NCI-H82 treated with DMSO at 0.1 percent for 48 hours (cell line): ENCODE results near the gene ZNF587.
A peak's percentile ranks its signal among the peaks of the same experiment; 100 is the strongest.
"Not testable (repeated sequence)": the region's sequence is repeated elsewhere in the genome, so short reads cannot be mapped to it uniquely, and the experiment has no call there.

Source experiments
- DNase-seq: peaks from one replicate; lab custom pipeline; 2025; ENCODE audit not compliant: unreplicated experiment; lab: John Stamatoyannopoulos, UW

ZNF587 gene

GRCh38 chr19:57849666-57850473, at the start of gene ZNF587:
Gene ZNF587 (plus strand): TSS chr19:57849859. CDS start chr19:57850039, 180 bp downstream.
- peak; percentile 72 for DNase-seq

- peak; percentile 92 for DNase-seq
Measured at GRCh38 chr19:57800696-57801095, 49.0 kb upstream of the ZNF587 start.

- DNase-seq = no peak
Measured at GRCh38 chr19:57802269-57802668, 47.4 kb upstream of the ZNF587 start.

- no peak for DNase-seq
Measured at GRCh38 chr19:57803265-57803593, 46.4 kb upstream of the ZNF587 start.

DNA sequence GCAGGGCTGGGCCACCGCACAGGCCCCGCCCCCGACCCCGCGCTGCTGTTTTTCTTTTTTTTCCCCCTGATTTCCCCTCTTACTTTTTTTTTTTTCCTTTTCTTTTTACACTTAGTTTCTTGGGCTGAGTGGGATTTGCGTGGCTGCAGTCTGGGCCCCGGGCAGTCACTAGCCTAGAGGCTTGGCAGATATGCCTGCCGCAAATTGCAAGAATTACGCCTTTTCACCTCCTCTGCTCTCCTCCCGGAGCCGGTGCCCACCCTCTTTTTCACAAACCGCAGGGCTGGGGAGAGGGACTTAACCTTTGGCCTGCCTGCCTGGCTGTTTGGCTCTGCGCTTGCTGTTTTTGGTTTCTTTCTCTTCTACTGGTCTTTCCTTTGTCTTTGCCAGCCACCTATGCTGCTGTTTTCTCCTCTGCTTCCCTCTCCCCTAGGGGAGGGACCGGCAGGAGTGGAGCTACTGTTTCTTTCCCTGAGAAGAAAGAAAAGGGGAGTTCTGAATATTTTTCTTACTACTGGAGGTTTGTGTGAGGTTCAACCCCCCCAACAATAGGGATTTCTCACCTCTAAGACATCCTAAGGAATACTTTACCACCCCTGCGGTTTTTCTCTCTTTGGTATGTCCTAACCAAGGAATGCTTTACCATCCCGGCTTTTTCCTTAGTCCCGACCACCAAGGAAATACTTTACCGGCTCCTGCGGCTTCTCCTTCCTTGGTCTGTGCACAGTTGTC, 45.9 kb upstream of the ZNF587 start:
- no peak for DNase-seq

GRCh38 chr19:57807541-57807940, 42.1 kb upstream of the ZNF587 start:
- no peak for DNase-seq

DNA sequence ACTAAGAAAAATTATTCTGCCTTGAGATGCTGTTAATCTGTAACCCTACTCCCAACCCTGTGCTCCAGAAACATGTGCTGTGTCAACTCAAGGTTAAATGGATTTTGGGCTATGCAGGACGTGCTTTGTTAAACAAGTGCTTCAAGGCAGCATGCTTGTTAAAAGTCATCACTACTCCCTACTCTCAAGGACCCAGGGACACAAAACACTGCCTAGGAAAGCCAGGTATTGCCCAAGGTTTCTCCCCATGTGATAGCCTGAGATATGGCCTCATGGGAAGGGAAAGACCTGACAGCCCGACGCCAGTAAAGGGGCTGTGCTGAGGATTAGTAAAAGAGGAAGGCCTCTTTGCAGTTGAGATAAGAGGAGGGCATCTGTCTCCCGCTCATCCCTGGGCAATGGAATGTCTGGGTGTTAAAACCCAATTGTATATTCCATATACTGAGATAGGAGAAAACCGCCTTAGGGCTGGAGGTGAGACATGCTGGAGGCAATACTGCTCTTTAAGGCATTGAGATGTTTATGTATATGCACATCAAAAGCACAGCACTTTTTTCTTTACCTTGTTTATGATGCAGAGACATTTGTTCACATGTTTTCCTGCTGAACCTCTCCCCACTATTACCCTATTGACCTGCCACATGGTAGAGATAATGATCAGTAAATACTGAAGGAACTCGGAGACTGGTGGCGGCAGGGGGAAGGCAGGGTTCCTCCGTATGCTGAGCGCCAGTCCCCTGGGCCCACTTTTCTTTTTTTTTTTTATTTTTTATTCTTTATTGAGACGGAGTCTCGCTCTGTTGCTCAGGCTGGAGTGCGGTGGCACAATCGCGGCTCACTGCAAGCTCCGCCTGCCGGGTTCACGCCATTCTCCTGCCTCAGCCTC, 39.0 kb upstream of the ZNF587 start:
- DNase-seq = peak; percentile 22

- no peak for DNase-seq
Measured at GRCh38 chr19:57812226-57812625, 37.4 kb upstream of the ZNF587 start.

DNA sequence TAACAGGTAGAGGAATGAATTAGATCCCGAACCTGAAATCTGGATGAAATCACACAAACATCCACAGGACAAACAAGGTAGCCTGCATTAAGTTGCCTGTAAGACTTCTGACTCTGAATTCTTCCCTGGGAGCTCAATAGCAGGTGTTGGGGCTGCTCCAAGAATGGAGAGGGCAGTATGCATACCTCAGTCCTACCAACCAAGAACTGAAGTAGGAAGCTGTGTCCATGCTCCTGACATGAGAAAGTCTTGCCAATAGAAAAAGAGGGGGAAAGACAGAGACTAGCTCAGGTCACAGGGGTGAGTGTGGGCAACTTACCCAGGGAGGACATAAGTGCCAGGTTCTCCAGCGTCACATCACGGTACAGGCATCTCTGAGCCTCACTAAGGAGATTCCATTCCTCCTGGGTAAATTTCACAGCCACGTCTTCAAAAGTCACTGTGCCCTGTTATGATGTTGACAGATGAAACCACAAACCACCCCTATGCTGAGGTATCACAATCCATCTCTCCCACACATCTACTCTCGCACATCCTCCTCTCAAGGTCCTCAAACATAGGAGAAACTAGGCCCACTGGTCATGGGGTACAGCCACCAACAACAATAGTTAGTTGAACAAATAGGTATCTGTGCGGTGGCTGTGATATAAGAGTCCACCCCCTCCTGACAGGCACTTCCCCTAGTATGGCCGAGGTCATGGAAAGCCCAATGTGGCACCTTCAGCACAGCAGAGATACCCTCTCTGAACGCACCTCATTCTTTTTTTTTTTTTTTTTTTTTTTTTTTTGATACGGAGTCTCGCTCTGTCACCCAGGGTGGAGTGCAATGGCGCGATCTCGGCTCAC, 36.5 kb upstream of the ZNF587 start:
- DNase-seq = not testable (repeated sequence)

DNA sequence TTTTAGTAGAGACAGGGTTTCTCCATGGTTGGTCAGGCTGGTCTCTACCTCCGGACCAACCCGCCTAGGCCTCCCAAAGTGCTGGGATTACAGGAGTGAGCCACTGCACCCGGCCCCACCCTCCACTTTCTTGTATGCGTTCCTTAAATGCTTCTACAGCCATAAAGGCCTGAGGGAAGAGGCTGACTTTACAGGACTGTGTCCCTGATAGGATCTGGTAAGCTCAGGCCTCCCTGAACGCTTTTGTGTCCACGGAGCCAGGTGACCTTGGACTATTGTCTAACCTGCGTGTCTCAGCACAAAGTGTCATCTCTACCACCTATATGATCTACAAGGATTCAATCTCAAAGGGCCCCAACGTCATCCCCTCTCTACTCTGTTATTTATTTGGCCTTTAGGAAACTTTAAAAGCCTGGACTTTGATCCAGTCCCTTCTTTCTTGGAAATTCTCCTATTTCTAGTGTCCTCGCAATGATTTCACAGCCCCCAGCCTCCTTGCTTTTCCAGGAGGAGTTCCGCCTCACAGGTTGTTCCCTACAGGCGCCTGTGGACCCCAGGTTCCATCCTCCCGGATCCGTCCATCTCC, 35.6 kb upstream of the ZNF587 start:
- no peak for DNase-seq

DNA sequence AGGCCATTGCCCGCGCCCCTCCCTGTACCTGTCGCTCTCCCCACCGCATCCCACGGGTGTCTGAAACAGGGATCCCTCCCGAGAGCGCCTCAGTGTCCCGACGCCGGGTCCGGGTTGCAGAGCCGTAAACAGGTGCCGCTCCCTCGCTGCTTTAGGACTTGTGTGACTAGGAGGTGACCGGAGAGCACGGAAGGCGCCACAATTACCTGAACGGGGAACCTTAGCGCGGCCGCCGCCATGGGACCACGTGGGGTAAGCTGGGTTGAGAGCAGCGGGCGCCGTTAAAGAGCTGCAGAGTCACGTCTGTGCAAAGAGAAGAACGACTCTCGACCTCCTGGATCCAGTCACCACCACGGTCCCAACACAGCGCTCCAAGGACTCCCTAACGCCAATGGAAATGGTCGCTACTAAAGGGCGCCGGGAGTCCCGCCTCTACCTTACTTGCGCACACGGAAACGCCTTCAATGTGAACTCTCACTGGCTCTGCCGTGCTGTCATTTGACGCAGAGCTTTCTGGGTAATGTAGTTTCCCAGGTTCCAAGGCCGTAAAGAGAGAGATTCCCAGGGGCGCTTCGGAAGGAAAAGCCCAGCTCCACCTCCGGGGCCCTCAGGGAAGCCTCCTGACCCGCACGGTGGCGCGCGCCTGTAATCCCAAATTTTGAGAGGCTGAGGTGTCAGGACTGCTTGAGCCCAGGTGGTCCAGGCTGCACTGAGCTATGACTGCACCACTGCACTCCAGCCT, 35.0 kb upstream of the ZNF587 start, which contains the start of gene ZNF552:
Gene ZNF552 (minus strand): TSS at position 409 of the 742 bp plus-strand sequence. CDS start 170 bp downstream, at position 239.
- DNase-seq = peak; percentile 84

GRCh38 chr19:57815247-57816075, 34.2 kb upstream of the ZNF587 start:
- no peak for DNase-seq

DNA sequence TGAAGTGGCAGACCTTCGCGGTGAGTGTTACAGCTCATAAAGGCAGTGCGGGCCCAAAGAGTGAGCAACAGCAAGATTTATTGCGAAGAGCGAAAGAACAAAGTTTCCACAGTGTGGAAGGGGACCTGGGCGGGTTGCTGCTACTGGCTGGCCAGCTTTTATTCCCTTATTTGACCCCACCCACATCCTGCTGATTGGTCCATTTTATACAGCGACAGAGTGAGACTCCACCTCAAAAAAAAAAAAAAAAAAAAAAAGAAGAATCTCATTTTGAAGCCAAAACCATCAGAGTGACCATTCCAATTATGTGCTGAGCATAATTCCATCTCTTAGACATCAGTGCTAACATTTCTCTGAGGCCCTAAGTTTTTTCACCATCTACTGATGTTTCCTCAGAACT, 33.0 kb upstream of the ZNF587 start:
- DNase-seq = no peak

GRCh38 chr19:57817976-57818375, 31.7 kb upstream of the ZNF587 start:
- no peak for DNase-seq

DNA sequence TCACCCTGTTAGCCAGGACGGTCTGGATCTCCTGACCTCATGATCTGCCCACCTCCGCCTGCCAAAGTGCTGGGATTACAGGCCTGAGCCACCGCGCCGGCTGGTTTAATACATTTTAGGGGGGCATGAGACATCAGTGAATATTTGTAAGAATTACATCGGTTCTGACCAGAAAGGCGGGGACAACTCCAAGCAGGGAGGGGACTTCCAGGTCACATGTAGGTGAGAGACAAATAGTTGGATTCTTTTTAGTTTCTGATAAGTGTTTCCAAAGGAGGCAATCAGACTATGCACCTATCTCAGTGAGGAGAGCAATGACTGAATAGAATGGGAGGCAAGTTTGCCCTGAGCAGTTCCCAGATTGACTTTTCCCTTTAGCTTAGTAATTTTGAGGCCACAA, 31.3 kb upstream of the ZNF587 start:
- no peak for DNase-seq

- DNase-seq = peak; percentile 92
Measured at GRCh38 chr19:57819475-57820148, 30.0 kb upstream of the ZNF587 start.

- no peak for DNase-seq
Measured at GRCh38 chr19:57820599-57820998, 29.1 kb upstream of the ZNF587 start.

DNA sequence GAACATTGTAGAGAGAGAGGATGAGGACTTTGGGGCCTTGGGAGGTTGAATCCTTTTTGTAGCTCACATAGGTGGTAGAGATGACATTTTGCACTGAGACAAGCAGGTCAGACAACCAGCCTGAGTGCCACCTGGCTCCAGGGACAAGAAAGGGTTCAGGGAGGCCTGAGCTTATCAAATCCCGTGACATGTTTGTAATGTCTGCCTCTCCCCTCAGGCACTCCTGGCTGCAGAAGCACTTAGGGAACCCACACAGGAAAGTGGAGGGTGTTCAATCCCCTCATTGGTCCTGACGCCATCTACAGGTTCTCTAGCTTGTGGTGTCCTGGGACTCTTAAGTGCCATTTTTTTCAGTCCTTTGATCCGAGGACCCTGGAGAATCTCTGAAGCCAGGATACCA, 28.6 kb upstream of the ZNF587 start:
- not testable (repeated sequence) for DNase-seq
